ENCODE results near the gene FBXL17. TPM values are rescaled to one million over a fixed set of nuclear protein-coding genes. Genes with fewer than 3 reads are reported as not detected.

Gene FBXL17
- total RNA-seq, 1 experiment from 2014 or later: 5.3 TPM

DNA sequence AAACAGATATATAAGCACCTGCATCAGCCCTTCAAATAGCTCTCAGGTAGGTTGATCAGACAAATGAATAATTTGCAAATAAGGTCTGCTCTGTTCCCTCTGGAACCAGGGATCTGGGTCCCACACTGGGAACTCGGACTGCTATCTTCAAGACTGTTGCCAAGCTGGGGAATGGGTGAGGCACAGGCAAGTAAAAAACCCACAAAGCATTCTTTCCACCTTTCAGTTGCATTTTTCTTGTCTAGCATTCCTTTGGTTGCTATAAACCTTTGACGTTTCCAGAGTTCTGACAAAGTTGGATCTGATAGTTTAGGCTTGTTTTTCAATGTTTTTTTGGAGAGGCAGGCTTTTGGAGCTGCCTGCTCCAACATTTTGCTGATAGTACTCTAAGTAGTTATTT lies 20.1 kb downstream of the FBXL17 start:
- Histone ChIP-seq H3K23me2 (ENCODE audit: insufficient read length, low read depth, low read length, poor library complexity, severe bottlenecking) (no peaks in the 10 kb centered on the region), H3K4me2 (ENCODE audit: insufficient read depth, insufficient read length, low read length) (no peak overlapping the region), H2AK5ac (ENCODE audit: insufficient read length, low read length) (no peak overlapping the region), H4K20me1 (ENCODE audit: control insufficient read depth, insufficient read depth, insufficient read length) (no peaks in the 10 kb centered on the region), H3K23ac (ENCODE audit: insufficient read length, low read depth, low read length) (no peak overlapping the region), H3K27ac (ENCODE audit: insufficient read length, low read depth, low read length) (no peak overlapping the region), H3K27me3 (ENCODE audit: insufficient read depth, low read length) (no peaks in the 10 kb centered on the region), H4K8ac (replicated peaks; ENCODE audit: insufficient read length, low read depth, low read length) (no peak overlapping the region), H2BK12ac (ENCODE audit: insufficient read length, low read depth, low read length) (no peak overlapping the region), H2BK5ac (ENCODE audit: insufficient read length, low read length) (no peak overlapping the region), H3K79me2 (ENCODE audit: insufficient read depth, low read length) (no peaks in the 10 kb centered on the region), H3K56ac (ENCODE audit: insufficient read length, low read depth, low read length) (no peak overlapping the region), H3K14ac (ENCODE audit: insufficient read depth, low read length) (no peak overlapping the region), H2BK15ac (ENCODE audit: low read depth, low read length) (no peak overlapping the region), H3K18ac (ENCODE audit: insufficient read length, low read depth, low read length) (no peak overlapping the region), H3T11ph (ENCODE audit: low read length) (no peak overlapping the region), H3K4me1 (ENCODE audit: insufficient read depth, low read length) (no peaks in the 10 kb centered on the region), H4K91ac (ENCODE audit: insufficient read length, low read depth, low read length) (no peak overlapping the region), H4K5ac (ENCODE audit: insufficient read length, low read depth, low read length) (no peak overlapping the region), H2BK120ac (ENCODE audit: low read depth, low read length, poor library complexity, severe bottlenecking) (no peak overlapping the region), H3K9ac (ENCODE audit: extremely low read depth, insufficient read length, low read length) (no peak overlapping the region), H3K79me1 (ENCODE audit: insufficient read depth, low read depth, low read length, poor library complexity, severe bottlenecking) (no peaks in the 10 kb centered on the region), H3K9me3 (ENCODE audit: control insufficient read depth, low read depth, low read length) (no peaks in the 10 kb centered on the region), H2AFZ (ENCODE audit: low read length) (no peak overlapping the region), H2BK20ac (ENCODE audit: low read depth, low read length, poor library complexity, severe bottlenecking) (no peak overlapping the region), H3K4ac (ENCODE audit: low read depth, low read length) (no peak overlapping the region)
- no peaks in the 10 kb centered on the region for H3K36me3 Mint-ChIP-seq (ENCODE audit: insufficient read depth in 1 of 3, low read depth in 3 of 3)
- peaks cover 0 to 4% of the 10 kb centered on the region in 2 experiments; a peak in 3 of 4 replicates for H3K4me1 Mint-ChIP-seq
- DNase-seq: no peak
- H3K9me3 Mint-ChIP-seq: no peaks in the 10 kb centered on the region
- H3K27me3 Mint-ChIP-seq (ENCODE audit: low read depth): no peaks in the 10 kb centered on the region
- TF ChIP-seq, protein P1, sequence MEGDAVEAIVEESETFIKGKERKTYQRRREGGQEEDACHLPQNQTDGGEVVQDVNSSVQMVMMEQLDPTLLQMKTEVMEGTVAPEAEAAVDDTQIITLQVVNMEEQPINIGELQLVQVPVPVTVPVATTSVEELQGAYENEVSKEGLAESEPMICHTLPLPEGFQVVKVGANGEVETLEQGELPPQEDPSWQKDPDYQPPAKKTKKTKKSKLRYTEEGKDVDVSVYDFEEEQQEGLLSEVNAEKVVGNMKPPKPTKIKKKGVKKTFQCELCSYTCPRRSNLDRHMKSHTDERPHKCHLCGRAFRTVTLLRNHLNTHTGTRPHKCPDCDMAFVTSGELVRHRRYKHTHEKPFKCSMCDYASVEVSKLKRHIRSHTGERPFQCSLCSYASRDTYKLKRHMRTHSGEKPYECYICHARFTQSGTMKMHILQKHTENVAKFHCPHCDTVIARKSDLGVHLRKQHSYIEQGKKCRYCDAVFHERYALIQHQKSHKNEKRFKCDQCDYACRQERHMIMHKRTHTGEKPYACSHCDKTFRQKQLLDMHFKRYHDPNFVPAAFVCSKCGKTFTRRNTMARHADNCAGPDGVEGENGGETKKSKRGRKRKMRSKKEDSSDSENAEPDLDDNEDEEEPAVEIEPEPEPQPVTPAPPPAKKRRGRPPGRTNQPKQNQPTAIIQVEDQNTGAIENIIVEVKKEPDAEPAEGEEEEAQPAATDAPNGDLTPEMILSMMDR (conservative IDR thresholded peaks at IDR 0.05): no peak
- WGBS (ENCODE audit: extremely low coverage, insufficient read length, low lambda C conversion rate): no CpG with 5 or more reads among the region's 2 CpGs
- no peak overlapping the region for H3K4me3 Mint-ChIP-seq
- H3K27ac Mint-ChIP-seq: peak overlapping the region in 1 of 3 experiments; percentile 24; a peak in 1 of 7 replicates
